Measurements from ENCODE around the gene PLEKHA3.

DNA sequence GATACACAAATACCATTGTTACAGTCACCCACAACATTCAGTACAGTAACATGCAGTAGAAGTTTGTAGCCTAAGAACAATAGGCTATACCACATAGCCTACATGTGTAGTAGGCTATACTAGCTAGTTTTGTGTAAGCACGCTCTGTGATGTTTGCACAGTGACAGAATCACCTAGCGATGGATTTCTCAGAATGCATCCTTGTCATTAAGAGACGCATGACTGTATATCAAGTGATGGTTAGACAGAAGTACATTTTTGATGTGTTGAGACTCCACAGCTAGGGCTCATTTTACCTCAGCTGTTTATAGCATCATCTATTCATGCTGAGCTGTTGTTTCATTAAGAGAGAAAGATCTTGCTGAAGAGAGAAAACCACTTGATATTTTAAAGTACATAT is 19.4 kb downstream of the PLEKHA3 start:
- TF ChIP-seq MXI1 (IDR thresholded peaks at IDR 0.05; ENCODE audit: borderline replicate concordance, low read depth, low read length), result no peak
- no peak for TF ChIP-seq POLR2A (IDR thresholded peaks at IDR 0.05; ENCODE audit: low read depth, low read length)
- TF ChIP-seq, protein P1, sequence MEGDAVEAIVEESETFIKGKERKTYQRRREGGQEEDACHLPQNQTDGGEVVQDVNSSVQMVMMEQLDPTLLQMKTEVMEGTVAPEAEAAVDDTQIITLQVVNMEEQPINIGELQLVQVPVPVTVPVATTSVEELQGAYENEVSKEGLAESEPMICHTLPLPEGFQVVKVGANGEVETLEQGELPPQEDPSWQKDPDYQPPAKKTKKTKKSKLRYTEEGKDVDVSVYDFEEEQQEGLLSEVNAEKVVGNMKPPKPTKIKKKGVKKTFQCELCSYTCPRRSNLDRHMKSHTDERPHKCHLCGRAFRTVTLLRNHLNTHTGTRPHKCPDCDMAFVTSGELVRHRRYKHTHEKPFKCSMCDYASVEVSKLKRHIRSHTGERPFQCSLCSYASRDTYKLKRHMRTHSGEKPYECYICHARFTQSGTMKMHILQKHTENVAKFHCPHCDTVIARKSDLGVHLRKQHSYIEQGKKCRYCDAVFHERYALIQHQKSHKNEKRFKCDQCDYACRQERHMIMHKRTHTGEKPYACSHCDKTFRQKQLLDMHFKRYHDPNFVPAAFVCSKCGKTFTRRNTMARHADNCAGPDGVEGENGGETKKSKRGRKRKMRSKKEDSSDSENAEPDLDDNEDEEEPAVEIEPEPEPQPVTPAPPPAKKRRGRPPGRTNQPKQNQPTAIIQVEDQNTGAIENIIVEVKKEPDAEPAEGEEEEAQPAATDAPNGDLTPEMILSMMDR (conservative IDR thresholded peaks at IDR 0.05; ENCODE audit: low read depth, low read length), result no peak
- no peak for TF ChIP-seq SMC3 (IDR thresholded peaks at IDR 0.05; ENCODE audit: low read depth, low read length)
